HG03575 (cell line): ENCODE data around the gene ARID3A.

ENCODE experiments used
- ATAC-seq: cut with Tn5 transposase; IDR thresholded peaks from one replicate; pipeline ENCODE4 v1.9.1; 2021; ENCODE audit not compliant: unreplicated experiment, insufficient number of reproducible peaks, low FRiP score; ENCODE audit errors: extremely low read depth

Gene ARID3A

GRCh38 chr19:940591-941291 is 14.9 kb downstream of the ARID3A start:
- ATAC-seq: no peak

- ATAC-seq: no peak
These were observed 15.7 kb downstream of the ARID3A start for GRCh38 chr19:941292-942132.

GRCh38 chr19:942133-942645 is 16.4 kb downstream of the ARID3A start:
- no peak for ATAC-seq

GRCh38 chr19:943551-944170 is 17.8 kb downstream of the ARID3A start:
- ATAC-seq: no peak

- no peak for ATAC-seq
These were observed 18.3 kb downstream of the ARID3A start for GRCh38 chr19:944171-944567.

GRCh38 chr19:944663-945241 is 18.9 kb downstream of the ARID3A start:
- ATAC-seq: no peak

GRCh38 chr19:945401-946252 is 19.8 kb downstream of the ARID3A start:
- ATAC-seq: no peak

- ATAC-seq: no peak
These were observed 21.4 kb downstream of the ARID3A start for GRCh38 chr19:947090-947706.

- no peak for ATAC-seq
These were observed 22.1 kb downstream of the ARID3A start for GRCh38 chr19:947707-948539.

GRCh38 chr19:948842-949496 is 23.1 kb downstream of the ARID3A start:
- ATAC-seq: no peak

GRCh38 chr19:950352-951066 is 24.7 kb downstream of the ARID3A start:
- no peak for ATAC-seq

GRCh38 chr19:952049-952679 is 26.3 kb downstream of the ARID3A start:
- ATAC-seq: no peak

GRCh38 chr19:952680-953444 is 27.0 kb downstream of the ARID3A start:
- no peak for ATAC-seq

- ATAC-seq: no peak
These were observed 27.8 kb downstream of the ARID3A start for GRCh38 chr19:953445-954271.
